AG04449 (cell line): ENCODE data around the gene IL1RN.
A peak's percentile ranks its signal among the peaks of the same experiment; 100 is the strongest.

Experiments used
- CTCF ChIA-PET: fragments of 350-600 bp; formaldehyde crosslinking; extraction: SDS; loops from one replicate; lab custom pipeline; 2021; ENCODE audit warnings: antibody characterized with exemption; lab: Yijun Ruan, JAX
- POLR2A ChIA-PET: fragments of 400-600, 350-600 bp; formaldehyde crosslinking; extraction: SDS; loops from one replicate; lab custom pipeline; 2020; ENCODE audit warnings: antibody characterized with exemption, inconsistent platforms; lab: Yijun Ruan, JAX
- DNase-seq: peaks from one replicate; pipeline ENCODE4 v3.0.0-alpha.2; 2010; ENCODE audit warnings: low read depth, low spot score
- H3K4me3 ChIP-seq: 2 replicates; pipeline ENCODE4 v1.5.1; 2011; ENCODE audit warnings: low read depth, mild to moderate bottlenecking, control low read depth, low read length
- CTCF ChIP-seq: IDR thresholded peaks from one replicate; pipeline ENCODE4 v1.5.1; 2011; ENCODE audit warnings: mild to moderate bottlenecking, moderate library complexity, low read length, control low read depth, inconsistent platforms; ENCODE audit not compliant: insufficient read depth; ENCODE audit errors: missing control alignments

The IL1RN gene

GRCh38 chr2:113116100-113116958 is 11.1 kb upstream of the IL1RN start:
- ChIA-PET POLR2A (no interaction called here), CTCF (interaction anchor here (1.5 to 20.0 kb wide), 2 partner anchors 23 to 83 kb away, joined by 4 to 226 read pairs; no protein-coding TSS in a partner anchor)
- H3K4me3 ChIP-seq, result no peak overlapping the region
- no peak for TF ChIP-seq CTCF
- no peak for DNase-seq

GRCh38 chr2:113117541-113118262 is 9.7 kb upstream of the IL1RN start:
- ChIA-PET CTCF (interaction anchor here (1.0 to 20.0 kb wide), 3 partner anchors 9 to 273 kb away, joined by 3 to 226 read pairs (median 7); no protein-coding TSS in a partner anchor), POLR2A (no interaction called here)
- no peak overlapping the region for H3K4me3 ChIP-seq
- DNase-seq, result peak; percentile 42
- TF ChIP-seq CTCF, result no peak

- no peak overlapping the region for H3K4me3 ChIP-seq
- POLR2A ChIA-PET, result no interaction called here
- no peak for TF ChIP-seq CTCF
- DNase-seq, result no peak
- CTCF ChIA-PET, result interaction anchor here (1.0 to 20.0 kb wide), 4 partner anchors 9 to 272 kb away, joined by 3 to 226 read pairs (median 6); no protein-coding TSS in a partner anchor
Measured at GRCh38 chr2:113118263-113118657, 9.1 kb upstream of the IL1RN start.

GRCh38 chr2:113119111-113119510 is 8.3 kb upstream of the IL1RN start:
- ChIA-PET POLR2A (no interaction called here), CTCF (interaction anchor here (1.3 to 20.0 kb wide), 3 partner anchors 20 to 271 kb away, joined by 4 to 226 read pairs (median 7); no protein-coding TSS in a partner anchor)
- H3K4me3 ChIP-seq, result no peak overlapping the region
- no peak for DNase-seq
- TF ChIP-seq CTCF, result no peak

- no peak for DNase-seq
- POLR2A ChIA-PET, result no interaction called here
- H3K4me3 ChIP-seq, result no peak overlapping the region
- no peak for TF ChIP-seq CTCF
- CTCF ChIA-PET, result interaction anchor here (0.9 to 20.0 kb wide), 4 partner anchors 18 to 269 kb away, joined by 3 to 226 read pairs (median 8); no protein-coding TSS in a partner anchor
Measured at GRCh38 chr2:113120861-113121260, 6.5 kb upstream of the IL1RN start.

GRCh38 chr2:113122364-113122763 is 5.0 kb upstream of the IL1RN start:
- ChIA-PET CTCF (interaction anchor here (1.0 to 20.0 kb wide), 7 partner anchors 9 to 267 kb away, joined by 3 to 226 read pairs (median 4); no protein-coding TSS in a partner anchor), POLR2A (no interaction called here)
- no peak overlapping the region for H3K4me3 ChIP-seq
- DNase-seq, result no peak
- no peak for TF ChIP-seq CTCF
